ENCODE data around the gene HEXB.
A peak's percentile ranks its signal among the peaks of the same experiment; 100 is the strongest.

The HEXB gene

DNA sequence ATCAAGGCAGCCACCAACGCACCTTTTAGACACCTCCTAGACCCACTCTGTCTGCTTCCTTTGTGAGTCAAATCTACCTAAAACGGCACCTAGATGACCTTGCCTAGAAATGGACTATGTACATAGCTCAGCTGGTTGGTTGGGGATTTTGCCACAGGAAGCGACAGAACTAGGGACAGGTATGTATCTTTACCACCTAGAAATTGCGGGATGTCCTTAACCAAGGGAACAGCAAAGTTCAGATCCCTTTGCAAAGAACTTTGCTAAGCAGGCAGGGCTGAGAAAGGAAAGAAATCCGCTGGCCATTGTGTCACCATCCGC is 42.5 kb upstream of the HEXB start:
- Histone ChIP-seq H3K27ac (ENCODE audit: low read length) (no peak overlapping the region), H3K36me3 (ENCODE audit: insufficient read depth, low read depth, low read length) (no peaks in the 10 kb centered on the region)

DNA sequence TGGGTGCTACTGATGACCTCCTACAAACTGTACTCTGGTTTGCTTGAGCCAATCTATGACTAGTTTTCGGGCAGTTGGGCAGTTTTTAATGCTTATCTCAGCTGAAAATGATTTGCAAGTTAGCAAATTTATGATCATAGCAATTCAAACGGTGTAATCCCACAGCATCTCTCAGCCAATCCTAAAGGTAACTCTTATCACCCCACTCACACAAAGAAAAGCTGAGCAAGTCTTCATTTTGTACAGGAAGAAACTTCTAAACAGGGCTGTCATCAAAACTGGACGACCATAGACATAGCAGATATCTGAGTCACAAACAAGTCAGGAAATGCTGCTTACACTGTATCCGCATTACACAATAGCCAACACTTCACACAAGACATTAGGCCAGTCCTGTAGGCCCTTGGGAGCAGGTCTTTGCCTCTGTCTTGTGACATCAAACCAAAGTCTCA is 41.9 kb upstream of the HEXB start:
- no peak overlapping the region for H3K27ac ChIP-seq (ENCODE audit: low read length)
- peaks cover 9% of the 10 kb centered on the region; the same call in 1 of the 2 replicates for H3K4me1 ChIP-seq (ENCODE audit: insufficient read depth, low read length)
- no peak overlapping the region for H3K4me3 ChIP-seq (ENCODE audit: low read length)
- no peaks in the 10 kb centered on the region for H3K36me3 ChIP-seq (ENCODE audit: insufficient read depth, low read depth, low read length)
- H3K9me3 ChIP-seq (ENCODE audit: insufficient read depth, low read depth, low read length), result no peaks in the 10 kb centered on the region
- H3K27me3 ChIP-seq (ENCODE audit: insufficient read depth, low read length), result peaks cover 41% of the 10 kb centered on the region
- H3K9ac ChIP-seq (ENCODE audit: low read depth, low read length), result no peak overlapping the region

More for the DNA sequence above, 42.5 kb upstream of the HEXB start:
- Histone ChIP-seq H3K9me3 (ENCODE audit: insufficient read depth, low read depth, low read length) (no peaks in the 10 kb centered on the region), H3K27me3 (ENCODE audit: insufficient read depth, low read length) (peaks cover 41% of the 10 kb centered on the region), H3K4me3 (ENCODE audit: low read length) (peak overlapping the region; percentile 89; the same call in 1 of the 2 replicates), H3K4me1 (ENCODE audit: insufficient read depth, low read length) (peaks cover 11% of the 10 kb centered on the region; the same call in 1 of the 2 replicates), H3K9ac (ENCODE audit: low read depth, low read length) (no peak overlapping the region)

DNA sequence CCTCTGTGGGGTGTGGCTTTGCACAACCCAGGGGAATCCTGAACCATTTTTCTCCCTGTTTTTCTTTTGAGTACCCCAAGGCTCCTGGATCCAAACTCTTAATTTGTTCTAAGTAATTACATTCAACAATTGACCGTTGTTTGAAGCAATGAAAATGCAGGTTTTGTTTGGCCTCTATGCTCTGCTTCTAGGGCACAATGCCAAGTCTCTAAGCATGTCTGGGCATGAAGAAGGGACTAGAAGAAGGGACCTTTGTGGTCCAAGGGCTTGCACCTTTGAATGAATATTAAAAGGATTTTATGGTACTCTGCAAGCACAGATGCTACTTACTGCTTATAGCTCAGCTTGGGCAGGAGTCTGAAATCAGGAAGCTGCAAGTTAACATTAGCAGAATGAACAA is 37.9 kb upstream of the HEXB start:
- no peak overlapping the region for H3K27ac ChIP-seq (ENCODE audit: low read length)
- H3K36me3 ChIP-seq (ENCODE audit: insufficient read depth, low read depth, low read length), result no peaks in the 10 kb centered on the region
- H3K4me3 ChIP-seq (ENCODE audit: low read length), result no peak overlapping the region
- no peaks in the 10 kb centered on the region for H3K9me3 ChIP-seq (ENCODE audit: insufficient read depth, low read depth, low read length)
- peaks cover 3% of the 10 kb centered on the region; the same call in 1 of the 2 replicates for H3K4me1 ChIP-seq (ENCODE audit: insufficient read depth, low read length)
- H3K27me3 ChIP-seq (ENCODE audit: insufficient read depth, low read length), result peaks cover 17% of the 10 kb centered on the region
- no peak overlapping the region for H3K9ac ChIP-seq (ENCODE audit: low read depth, low read length)

DNA sequence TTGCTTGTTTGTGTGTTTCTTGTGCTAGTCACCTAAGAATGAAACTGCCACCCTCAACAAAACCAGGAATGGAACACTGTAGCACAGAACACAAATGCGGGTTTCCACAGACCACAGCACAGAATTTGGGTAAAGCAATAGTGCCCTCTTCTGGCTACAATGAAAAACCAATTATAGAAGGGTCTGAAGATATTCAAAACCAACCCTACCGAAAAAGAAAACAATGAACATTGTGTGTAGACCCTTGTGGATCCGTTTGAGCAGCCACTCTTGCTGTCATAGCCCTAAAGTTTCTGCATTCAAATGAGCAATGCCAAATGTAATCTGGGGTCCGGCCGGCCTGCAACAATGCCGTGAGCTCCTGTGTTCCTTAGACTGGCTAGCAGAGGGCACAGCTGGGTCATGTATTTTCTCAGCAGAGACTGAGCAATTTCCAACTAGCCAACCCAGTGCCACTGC is 36.2 kb upstream of the HEXB start:
- no peaks in the 10 kb centered on the region for H3K9me3 ChIP-seq (ENCODE audit: insufficient read depth, low read depth, low read length)
- no peak overlapping the region for H3K4me3 ChIP-seq (ENCODE audit: low read length)
- no peaks in the 10 kb centered on the region for H3K36me3 ChIP-seq (ENCODE audit: insufficient read depth, low read depth, low read length)
- H3K4me1 ChIP-seq (ENCODE audit: insufficient read depth, low read length), result 0 out of 2 replicates have a peak, but pooled peaks cover 3% of the 10 kb centered on the region
- H3K27me3 ChIP-seq (ENCODE audit: insufficient read depth, low read length), result no peaks in the 10 kb centered on the region
- no peak overlapping the region for H3K27ac ChIP-seq (ENCODE audit: low read length)
- H3K9ac ChIP-seq (ENCODE audit: low read depth, low read length), result no peak overlapping the region

DNA sequence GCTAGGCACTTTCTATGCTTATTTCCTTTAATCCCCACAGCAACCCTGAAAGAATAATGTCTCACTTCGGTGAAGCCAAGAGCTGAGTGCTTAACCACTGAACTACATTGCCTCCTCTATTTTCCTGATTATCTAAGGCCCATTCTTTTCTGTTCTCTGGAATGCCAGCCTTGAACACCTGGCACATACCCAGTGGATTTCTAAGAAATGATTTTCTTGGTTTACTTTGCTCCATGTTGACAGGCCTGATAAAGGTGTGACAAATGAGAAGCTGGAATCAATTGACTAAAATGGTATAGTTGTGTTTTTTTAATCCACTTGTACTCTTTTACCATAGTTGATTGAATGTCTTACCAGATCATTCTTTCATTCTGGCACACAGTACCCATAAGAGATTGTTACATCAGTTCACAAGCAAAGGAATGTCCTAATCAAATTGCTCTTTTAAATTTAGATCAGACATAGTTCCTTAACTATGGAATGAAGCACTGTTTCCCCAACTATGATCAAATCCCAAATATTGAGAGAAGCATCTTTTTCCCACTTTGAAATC is 35.5 kb upstream of the HEXB start:
- Histone ChIP-seq H3K36me3 (ENCODE audit: insufficient read depth, low read depth, low read length) (no peaks in the 10 kb centered on the region), H3K27ac (ENCODE audit: low read length) (no peak overlapping the region), H3K9me3 (ENCODE audit: insufficient read depth, low read depth, low read length) (no peaks in the 10 kb centered on the region), H3K9ac (ENCODE audit: low read depth, low read length) (no peak overlapping the region), H3K4me3 (ENCODE audit: low read length) (no peak overlapping the region), H3K27me3 (ENCODE audit: insufficient read depth, low read length) (no peaks in the 10 kb centered on the region), H3K4me1 (ENCODE audit: insufficient read depth, low read length) (0 out of 2 replicates have a peak, but pooled peaks cover 3% of the 10 kb centered on the region)

DNA sequence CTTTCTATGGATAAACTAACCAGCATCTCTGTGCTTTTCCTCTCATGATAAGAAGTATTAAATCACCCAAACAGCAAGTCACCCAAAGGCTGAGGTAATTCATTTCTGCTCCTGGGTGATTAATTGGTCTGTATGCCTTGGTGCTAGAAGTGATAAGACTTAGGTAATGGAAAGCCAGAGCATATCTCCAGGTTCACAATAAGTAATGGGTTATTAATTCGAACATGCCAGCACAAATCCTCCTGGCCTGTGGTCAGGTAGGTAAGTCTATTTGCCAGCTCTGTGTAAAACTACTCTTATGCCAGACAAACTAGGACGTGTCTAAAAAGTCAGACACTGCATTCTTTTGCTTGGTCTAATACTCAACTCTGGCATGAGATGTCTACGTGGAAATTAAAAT is 33.3 kb upstream of the HEXB start:
- Histone ChIP-seq H3K9ac (ENCODE audit: low read depth, low read length) (no peak overlapping the region), H3K27me3 (ENCODE audit: insufficient read depth, low read length) (no peaks in the 10 kb centered on the region), H3K4me3 (ENCODE audit: low read length) (no peak overlapping the region), H3K27ac (ENCODE audit: low read length) (no peak overlapping the region), H3K4me1 (ENCODE audit: insufficient read depth, low read length) (0 out of 2 replicates have a peak, but pooled peaks cover 3% of the 10 kb centered on the region), H3K36me3 (ENCODE audit: insufficient read depth, low read depth, low read length) (no peaks in the 10 kb centered on the region), H3K9me3 (ENCODE audit: insufficient read depth, low read depth, low read length) (no peaks in the 10 kb centered on the region)

DNA sequence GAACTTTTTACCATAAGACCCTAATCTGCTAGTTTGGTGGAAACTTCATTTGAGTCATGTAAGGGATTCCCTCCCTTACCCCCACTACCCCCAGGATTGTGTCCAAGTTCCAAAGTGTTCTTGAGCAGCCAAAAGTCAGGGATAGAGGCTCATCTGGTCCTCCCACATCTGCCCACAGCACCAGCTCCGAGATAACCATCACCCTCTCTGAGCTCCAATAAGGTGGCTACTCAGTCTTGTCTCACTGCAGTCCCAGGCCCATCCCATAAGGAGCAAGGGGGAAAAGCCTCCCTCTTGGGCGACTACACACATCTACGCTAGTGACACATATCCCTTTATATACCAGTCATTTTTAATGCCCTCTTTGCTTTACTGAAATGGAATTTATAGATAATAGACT is 32.5 kb upstream of the HEXB start:
- H3K27me3 ChIP-seq (ENCODE audit: insufficient read depth, low read length), result no peaks in the 10 kb centered on the region
- H3K36me3 ChIP-seq (ENCODE audit: insufficient read depth, low read depth, low read length), result no peaks in the 10 kb centered on the region
- no peaks in the 10 kb centered on the region for H3K9me3 ChIP-seq (ENCODE audit: insufficient read depth, low read depth, low read length)
- no peak overlapping the region for H3K27ac ChIP-seq (ENCODE audit: low read length)
- H3K9ac ChIP-seq (ENCODE audit: low read depth, low read length), result no peak overlapping the region
- no peak overlapping the region for H3K4me3 ChIP-seq (ENCODE audit: low read length)
- H3K4me1 ChIP-seq (ENCODE audit: insufficient read depth, low read length), result no peaks in the 10 kb centered on the region

DNA sequence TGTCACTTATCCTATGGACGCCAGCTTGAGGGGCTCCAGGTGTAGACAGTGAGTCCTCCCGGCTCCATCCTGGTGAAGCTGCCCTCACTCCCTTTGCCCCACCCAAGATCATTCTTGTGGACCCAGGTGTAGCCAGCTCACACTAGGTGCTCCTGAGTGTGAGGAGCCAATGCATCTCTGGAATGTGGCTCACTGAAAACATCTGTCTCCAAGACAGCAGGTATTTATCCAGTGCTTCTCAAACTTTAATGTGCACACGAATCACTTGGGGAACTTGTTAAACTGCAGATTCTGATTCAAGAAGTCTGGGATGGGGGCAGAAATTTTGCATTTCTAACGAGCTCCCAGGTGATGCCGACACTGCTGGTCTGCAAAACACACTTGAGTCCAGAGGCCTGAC is 31.0 kb upstream of the HEXB start:
- Histone ChIP-seq H3K9ac (ENCODE audit: low read depth, low read length) (no peak overlapping the region), H3K4me3 (ENCODE audit: low read length) (no peak overlapping the region), H3K9me3 (ENCODE audit: insufficient read depth, low read depth, low read length) (peaks cover 9% of the 10 kb centered on the region; the same call in 1 of the 2 replicates), H3K27me3 (ENCODE audit: insufficient read depth, low read length) (no peaks in the 10 kb centered on the region), H3K4me1 (ENCODE audit: insufficient read depth, low read length) (no peaks in the 10 kb centered on the region), H3K27ac (ENCODE audit: low read length) (no peak overlapping the region), H3K36me3 (ENCODE audit: insufficient read depth, low read depth, low read length) (no peaks in the 10 kb centered on the region)

DNA sequence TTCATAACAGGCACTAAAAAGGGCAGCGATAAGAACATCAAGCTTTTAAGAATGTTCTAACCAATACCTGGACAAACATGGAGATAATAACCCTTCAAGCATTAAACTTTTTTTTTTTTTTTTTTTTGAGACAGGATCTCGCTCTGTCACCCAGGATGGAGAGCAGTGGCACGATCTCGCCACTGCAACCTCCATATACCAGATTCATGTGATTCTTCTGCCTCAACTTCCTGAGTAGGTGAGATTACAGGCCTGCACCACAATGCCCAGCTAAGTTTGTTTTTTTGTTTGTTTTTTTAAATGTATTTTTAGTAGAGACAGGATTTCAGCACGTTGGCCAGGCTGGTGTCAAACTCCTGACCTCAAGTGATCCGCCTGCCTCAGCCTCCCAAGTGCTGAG is 29.8 kb upstream of the HEXB start:
- no peaks in the 10 kb centered on the region for H3K36me3 ChIP-seq (ENCODE audit: insufficient read depth, low read depth, low read length)
- no peaks in the 10 kb centered on the region for H3K4me1 ChIP-seq (ENCODE audit: insufficient read depth, low read length)
- H3K27me3 ChIP-seq (ENCODE audit: insufficient read depth, low read length), result no peaks in the 10 kb centered on the region
- no peak overlapping the region for H3K4me3 ChIP-seq (ENCODE audit: low read length)
- no peak overlapping the region for H3K9ac ChIP-seq (ENCODE audit: low read depth, low read length)
- H3K9me3 ChIP-seq (ENCODE audit: insufficient read depth, low read depth, low read length), result peaks cover 10% of the 10 kb centered on the region; the same call in 1 of the 2 replicates
- no peak overlapping the region for H3K27ac ChIP-seq (ENCODE audit: low read length)

DNA sequence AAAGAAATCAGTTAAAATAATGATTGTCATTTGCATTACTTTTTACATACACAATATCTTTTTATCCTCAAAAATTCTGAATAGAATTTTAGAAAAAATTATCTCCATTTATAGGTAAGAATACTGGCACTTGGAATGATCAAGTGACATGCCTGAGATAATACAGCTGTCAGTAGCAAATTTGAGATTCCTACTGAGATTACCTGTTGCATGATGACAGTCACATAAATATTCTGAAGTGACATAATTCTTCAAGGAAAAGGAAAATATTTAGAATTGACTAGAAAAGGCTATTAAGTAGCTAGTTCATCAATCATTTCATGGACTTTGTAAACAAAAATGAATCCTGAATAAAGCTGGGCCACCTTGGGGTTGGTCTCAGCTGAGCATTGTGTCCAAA is 29.3 kb upstream of the HEXB start:
- no peak overlapping the region for H3K27ac ChIP-seq (ENCODE audit: low read length)
- H3K36me3 ChIP-seq (ENCODE audit: insufficient read depth, low read depth, low read length), result no peaks in the 10 kb centered on the region
- H3K4me1 ChIP-seq (ENCODE audit: insufficient read depth, low read length), result no peaks in the 10 kb centered on the region
- no peaks in the 10 kb centered on the region for H3K27me3 ChIP-seq (ENCODE audit: insufficient read depth, low read length)
- no peak overlapping the region for H3K9ac ChIP-seq (ENCODE audit: low read depth, low read length)
- H3K4me3 ChIP-seq (ENCODE audit: low read length), result no peak overlapping the region
- peaks cover 10% of the 10 kb centered on the region; the same call in 1 of the 2 replicates for H3K9me3 ChIP-seq (ENCODE audit: insufficient read depth, low read depth, low read length)

DNA sequence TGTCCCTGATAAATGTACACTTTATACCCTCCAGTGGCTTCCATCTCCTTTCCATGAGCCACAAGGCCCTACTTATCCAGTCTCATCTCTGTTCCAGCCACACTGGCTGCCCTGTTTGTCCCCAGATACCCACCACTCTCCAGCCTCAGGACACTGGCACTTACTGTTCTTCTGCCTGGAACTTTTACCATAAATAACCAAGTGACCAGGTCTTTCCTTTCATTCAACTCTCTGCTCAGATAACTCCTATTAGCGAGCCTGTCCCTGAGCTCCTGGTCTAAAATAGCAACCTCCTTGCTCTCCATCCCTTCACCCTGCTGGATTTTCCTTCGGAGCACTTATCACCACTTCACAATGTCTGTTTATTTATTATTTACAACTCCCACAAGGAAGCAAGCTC is 27.9 kb upstream of the HEXB start:
- H3K27ac ChIP-seq (ENCODE audit: low read length), result no peak overlapping the region
- H3K27me3 ChIP-seq (ENCODE audit: insufficient read depth, low read length), result no peaks in the 10 kb centered on the region
- H3K36me3 ChIP-seq (ENCODE audit: insufficient read depth, low read depth, low read length), result no peaks in the 10 kb centered on the region
- no peak overlapping the region for H3K9ac ChIP-seq (ENCODE audit: low read depth, low read length)
- H3K4me1 ChIP-seq (ENCODE audit: insufficient read depth, low read length), result no peaks in the 10 kb centered on the region
- H3K9me3 ChIP-seq (ENCODE audit: insufficient read depth, low read depth, low read length), result peaks cover 10% of the 10 kb centered on the region; the same call in 1 of the 2 replicates
- H3K4me3 ChIP-seq (ENCODE audit: low read length), result no peak overlapping the region

DNA sequence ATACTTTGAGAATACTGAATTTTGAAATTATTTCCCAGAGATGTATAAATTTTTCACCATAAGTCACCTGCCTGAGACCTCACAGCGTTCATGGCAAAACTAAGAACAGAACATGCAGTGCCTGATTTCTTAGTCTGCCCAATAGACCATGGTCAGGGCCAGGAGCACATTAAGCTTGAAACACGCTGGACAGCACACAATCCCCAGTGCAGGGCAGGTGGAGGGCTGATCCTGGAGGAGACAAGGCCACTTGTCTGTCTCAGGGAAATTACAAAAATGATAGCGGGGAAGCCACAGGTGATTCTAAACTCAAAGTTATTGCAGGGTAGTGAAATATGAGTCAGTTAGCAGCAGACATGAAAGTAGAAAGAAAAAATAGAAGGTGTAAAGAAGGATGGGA is 25.9 kb upstream of the HEXB start:
- H3K9ac ChIP-seq (ENCODE audit: low read depth, low read length), result no peak overlapping the region
- no peak overlapping the region for H3K4me3 ChIP-seq (ENCODE audit: low read length)
- H3K9me3 ChIP-seq (ENCODE audit: insufficient read depth, low read depth, low read length), result peaks cover 10% of the 10 kb centered on the region; the same call in 1 of the 2 replicates
- H3K36me3 ChIP-seq (ENCODE audit: insufficient read depth, low read depth, low read length), result no peaks in the 10 kb centered on the region
- H3K27ac ChIP-seq (ENCODE audit: low read length), result no peak overlapping the region
- H3K27me3 ChIP-seq (ENCODE audit: insufficient read depth, low read length), result no peaks in the 10 kb centered on the region
- H3K4me1 ChIP-seq (ENCODE audit: insufficient read depth, low read length), result no peaks in the 10 kb centered on the region
